ENCODE results near the gene CYP4B1.

DNA sequence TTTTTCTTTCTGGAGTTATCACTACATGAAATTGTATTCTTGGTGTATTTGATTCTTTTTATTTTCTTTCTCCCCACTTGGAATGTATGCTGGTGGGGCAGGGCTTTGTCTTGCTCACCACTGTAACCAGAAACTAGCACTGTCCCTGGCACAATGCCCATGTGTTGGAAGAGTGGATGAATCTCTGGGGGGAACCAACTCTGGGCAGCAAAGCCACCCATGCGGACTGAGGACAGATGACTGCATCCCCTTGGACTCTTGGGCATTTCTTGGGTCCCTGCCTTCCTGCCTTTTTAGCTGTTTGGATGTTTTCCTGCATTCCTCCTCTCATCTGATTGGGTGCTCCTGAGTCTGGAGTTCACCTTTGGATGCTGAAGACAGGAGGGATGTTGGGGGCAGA lies 6.1 kb downstream of the CYP4B1 start:
- TF ChIP-seq SIN3A (IDR thresholded peaks at IDR 0.05; ENCODE audit: borderline replicate concordance, insufficient read depth, low read length) (no peak), POLR2AphosphoS5 (IDR thresholded peaks at IDR 0.05; ENCODE audit: low read depth, low read length) (no peak), REST (IDR thresholded peaks at IDR 0.05; ENCODE audit: insufficient read depth in 1 of 2, low read depth in 2 of 2, low read length in 2 of 2) (no peak), FOXP2 (optimal IDR thresholded peaks at IDR 0.05; ENCODE audit: borderline replicate concordance, extremely low read depth, extremely low read length, insufficient read depth) (no peak)

Measured in PFSK-1 (cell line).